ENCODE results near the gene GGT6.

GGT6 gene

GRCh38 chr17:4569591-4569990 is 9.2 kb upstream of the GGT6 start:
- TF ChIP-seq, protein P1, sequence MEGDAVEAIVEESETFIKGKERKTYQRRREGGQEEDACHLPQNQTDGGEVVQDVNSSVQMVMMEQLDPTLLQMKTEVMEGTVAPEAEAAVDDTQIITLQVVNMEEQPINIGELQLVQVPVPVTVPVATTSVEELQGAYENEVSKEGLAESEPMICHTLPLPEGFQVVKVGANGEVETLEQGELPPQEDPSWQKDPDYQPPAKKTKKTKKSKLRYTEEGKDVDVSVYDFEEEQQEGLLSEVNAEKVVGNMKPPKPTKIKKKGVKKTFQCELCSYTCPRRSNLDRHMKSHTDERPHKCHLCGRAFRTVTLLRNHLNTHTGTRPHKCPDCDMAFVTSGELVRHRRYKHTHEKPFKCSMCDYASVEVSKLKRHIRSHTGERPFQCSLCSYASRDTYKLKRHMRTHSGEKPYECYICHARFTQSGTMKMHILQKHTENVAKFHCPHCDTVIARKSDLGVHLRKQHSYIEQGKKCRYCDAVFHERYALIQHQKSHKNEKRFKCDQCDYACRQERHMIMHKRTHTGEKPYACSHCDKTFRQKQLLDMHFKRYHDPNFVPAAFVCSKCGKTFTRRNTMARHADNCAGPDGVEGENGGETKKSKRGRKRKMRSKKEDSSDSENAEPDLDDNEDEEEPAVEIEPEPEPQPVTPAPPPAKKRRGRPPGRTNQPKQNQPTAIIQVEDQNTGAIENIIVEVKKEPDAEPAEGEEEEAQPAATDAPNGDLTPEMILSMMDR (IDR thresholded peaks at IDR 0.05; ENCODE audit: insufficient read depth, low read length, poor library complexity, severe bottlenecking) = no peak
- no peaks in the 10 kb centered on the region for H3K36me3 ChIP-seq (ENCODE audit: control insufficient read depth, insufficient read depth, low read length)
- no peak overlapping the region for H3K4me3 ChIP-seq (replicated peaks; ENCODE audit: low read depth, low read length)
- no peaks in the 10 kb centered on the region for H3K27me3 ChIP-seq (replicated peaks; ENCODE audit: control insufficient read depth, insufficient read depth, low read length)
- DNase-seq (ENCODE audit: extremely low read depth, insufficient read length) = no peak

DNA sequence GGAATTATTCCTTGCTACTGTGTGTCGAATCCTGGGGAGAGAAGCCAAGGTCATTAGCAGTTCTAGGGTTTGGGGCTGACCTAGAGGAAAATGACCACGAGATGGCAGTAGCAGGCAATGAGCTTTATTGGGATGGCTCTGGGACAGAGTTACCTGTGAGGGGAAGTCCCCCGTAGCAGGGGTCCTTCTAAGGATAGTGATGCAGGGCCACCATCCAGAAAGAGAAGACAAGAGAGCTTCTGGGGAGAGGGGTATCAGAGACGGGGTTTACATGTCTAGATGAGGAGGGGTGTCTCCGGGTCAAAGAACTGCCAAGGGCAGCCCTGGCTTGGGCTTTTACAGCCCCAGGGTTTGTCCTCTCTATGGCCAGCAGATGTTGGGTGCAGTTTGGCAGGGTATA is 6.4 kb upstream of the GGT6 start:
- no peaks in the 10 kb centered on the region for H3K27me3 ChIP-seq (replicated peaks; ENCODE audit: control insufficient read depth, insufficient read depth, low read length)
- TF ChIP-seq, protein P1 (IDR thresholded peaks at IDR 0.05; ENCODE audit: insufficient read depth, low read length, poor library complexity, severe bottlenecking) = peak; percentile 77
- no peaks in the 10 kb centered on the region for H3K36me3 ChIP-seq (ENCODE audit: control insufficient read depth, insufficient read depth, low read length)
- H3K4me3 ChIP-seq (replicated peaks; ENCODE audit: low read depth, low read length) = no peak overlapping the region
- DNase-seq (ENCODE audit: extremely low read depth, insufficient read length) = no peak

- DNase-seq (ENCODE audit: extremely low read depth, insufficient read length) = no peak
- TF ChIP-seq, protein P1 (IDR thresholded peaks at IDR 0.05; ENCODE audit: insufficient read depth, low read length, poor library complexity, severe bottlenecking) = peak; percentile 89
- no peaks in the 10 kb centered on the region for H3K27me3 ChIP-seq (replicated peaks; ENCODE audit: control insufficient read depth, insufficient read depth, low read length)
- H3K4me3 ChIP-seq (replicated peaks; ENCODE audit: low read depth, low read length) = no peak overlapping the region
- H3K36me3 ChIP-seq (ENCODE audit: control insufficient read depth, insufficient read depth, low read length) = no peaks in the 10 kb centered on the region
Measured at GRCh38 chr17:4565209-4566141, 5.1 kb upstream of the GGT6 start.

DNA sequence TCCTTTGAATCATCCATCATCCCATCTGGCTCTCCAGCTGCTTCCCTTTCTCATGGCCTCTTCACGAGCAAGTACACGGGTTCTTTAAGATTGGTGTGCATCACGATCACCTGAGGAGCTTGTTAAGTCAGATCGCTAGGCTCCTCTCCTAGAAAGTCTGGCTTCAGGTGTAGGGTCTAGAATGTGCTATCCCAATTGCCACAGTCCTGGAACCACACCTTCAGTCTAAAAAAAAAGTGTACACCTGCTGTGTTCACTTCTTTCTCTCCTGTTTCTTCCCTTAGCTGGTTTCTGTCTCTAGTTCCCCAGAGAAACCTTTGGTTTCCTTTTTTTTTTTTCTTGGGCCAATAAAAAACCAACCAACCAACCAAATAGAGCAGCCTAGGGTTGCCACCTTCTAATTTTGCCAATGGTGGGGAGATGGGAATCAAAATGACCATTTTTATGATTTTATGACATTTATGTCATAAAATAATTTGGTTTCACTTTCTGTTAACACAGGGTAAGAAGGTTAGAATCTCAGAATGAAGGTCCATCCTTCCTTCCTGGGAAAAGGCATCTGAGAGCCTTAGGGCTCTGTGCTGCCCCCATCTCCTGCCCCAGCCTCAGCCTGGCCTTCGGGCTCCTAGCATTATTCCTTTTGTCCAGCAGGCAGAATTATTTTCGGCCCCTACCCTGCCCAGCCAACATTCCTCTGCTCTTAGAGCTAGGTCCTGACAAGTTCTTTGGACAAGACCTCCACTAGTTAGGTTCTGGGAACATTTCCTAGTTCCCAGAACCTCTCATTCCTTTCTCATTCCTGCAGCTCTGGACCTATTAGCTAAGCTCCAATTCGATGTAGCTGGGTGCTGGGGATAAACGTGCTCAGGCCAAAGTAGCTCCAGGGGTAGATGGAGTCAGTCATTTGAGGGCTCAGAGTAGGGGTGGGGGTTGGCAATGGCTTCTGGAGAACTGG is 1.9 kb upstream of the GGT6 start:
- H3K36me3 ChIP-seq (ENCODE audit: control insufficient read depth, insufficient read depth, low read length) = no peaks in the 10 kb centered on the region
- DNase-seq (ENCODE audit: extremely low read depth, insufficient read length) = no peak
- H3K27me3 ChIP-seq (replicated peaks; ENCODE audit: control insufficient read depth, insufficient read depth, low read length) = no peaks in the 10 kb centered on the region
- TF ChIP-seq, protein P1 (IDR thresholded peaks at IDR 0.05; ENCODE audit: insufficient read depth, low read length, poor library complexity, severe bottlenecking) = no peak
- H3K4me3 ChIP-seq (replicated peaks; ENCODE audit: low read depth, low read length) = no peak overlapping the region

- no peak for DNase-seq (ENCODE audit: extremely low read depth, insufficient read length)
- H3K36me3 ChIP-seq (ENCODE audit: control insufficient read depth, insufficient read depth, low read length) = no peaks in the 10 kb centered on the region
Measured at GRCh38 chr17:4560837-4561256, 470 bp upstream of the GGT6 start.

More at GRCh38 chr17:4560837-4561256, 470 bp upstream of the GGT6 start:
- no peaks in the 10 kb centered on the region for H3K27me3 ChIP-seq (replicated peaks; ENCODE audit: control insufficient read depth, insufficient read depth, low read length)
- H3K4me3 ChIP-seq (replicated peaks; ENCODE audit: low read depth, low read length) = no peak overlapping the region
- TF ChIP-seq, protein P1 (IDR thresholded peaks at IDR 0.05; ENCODE audit: insufficient read depth, low read length, poor library complexity, severe bottlenecking) = no peak
